ENCODE data around the gene CD7.

DNA sequence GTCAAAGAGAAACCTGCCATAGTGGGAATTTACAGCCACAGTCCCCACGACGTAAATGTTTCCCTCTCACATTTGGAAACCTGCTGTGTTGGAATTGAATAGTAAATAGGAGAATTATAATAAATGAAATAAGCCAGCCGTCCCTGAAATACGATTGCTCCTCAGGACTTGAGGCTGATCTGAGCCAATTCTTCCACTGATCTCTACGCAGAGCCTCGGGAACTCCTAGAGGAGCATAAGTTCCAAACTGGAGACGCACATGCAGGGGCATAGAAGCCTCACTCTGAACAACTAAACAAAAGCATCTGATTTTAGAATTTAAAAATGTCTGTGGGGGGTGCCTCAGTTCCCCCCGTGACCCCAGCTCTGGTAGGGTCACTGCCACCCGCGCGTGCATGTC, 31.5 kb upstream of the CD7 start:
- TF ChIP-seq, protein P1, sequence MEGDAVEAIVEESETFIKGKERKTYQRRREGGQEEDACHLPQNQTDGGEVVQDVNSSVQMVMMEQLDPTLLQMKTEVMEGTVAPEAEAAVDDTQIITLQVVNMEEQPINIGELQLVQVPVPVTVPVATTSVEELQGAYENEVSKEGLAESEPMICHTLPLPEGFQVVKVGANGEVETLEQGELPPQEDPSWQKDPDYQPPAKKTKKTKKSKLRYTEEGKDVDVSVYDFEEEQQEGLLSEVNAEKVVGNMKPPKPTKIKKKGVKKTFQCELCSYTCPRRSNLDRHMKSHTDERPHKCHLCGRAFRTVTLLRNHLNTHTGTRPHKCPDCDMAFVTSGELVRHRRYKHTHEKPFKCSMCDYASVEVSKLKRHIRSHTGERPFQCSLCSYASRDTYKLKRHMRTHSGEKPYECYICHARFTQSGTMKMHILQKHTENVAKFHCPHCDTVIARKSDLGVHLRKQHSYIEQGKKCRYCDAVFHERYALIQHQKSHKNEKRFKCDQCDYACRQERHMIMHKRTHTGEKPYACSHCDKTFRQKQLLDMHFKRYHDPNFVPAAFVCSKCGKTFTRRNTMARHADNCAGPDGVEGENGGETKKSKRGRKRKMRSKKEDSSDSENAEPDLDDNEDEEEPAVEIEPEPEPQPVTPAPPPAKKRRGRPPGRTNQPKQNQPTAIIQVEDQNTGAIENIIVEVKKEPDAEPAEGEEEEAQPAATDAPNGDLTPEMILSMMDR (conservative IDR thresholded peaks at IDR 0.05), result no peak
- TF ChIP-seq ZFX (IDR thresholded peaks at IDR 0.05), result no peak

All from C4-2B (cell line).